ENCODE data around the gene WDR31.
"Not testable (repeated sequence)": the region's sequence is repeated elsewhere in the genome, so short reads cannot be mapped to it uniquely, and the experiment has no call there.

WDR31 gene

GRCh38 chr9:113368348-113368981 is 28.4 kb upstream of the WDR31 start:
- no peak for DNase-seq

- DNase-seq = not testable (repeated sequence)
Observed at GRCh38 chr9:113365652-113366051, 25.6 kb upstream of the WDR31 start.

GRCh38 chr9:113364951-113365350 is 24.9 kb upstream of the WDR31 start:
- DNase-seq = no peak

GRCh38 chr9:113363336-113363735 is 23.3 kb upstream of the WDR31 start:
- DNase-seq = no peak

- peak; percentile 32 for DNase-seq
Observed at GRCh38 chr9:113361304-113362018, 21.4 kb upstream of the WDR31 start.

- DNase-seq = no peak
Observed at GRCh38 chr9:113360242-113360842, 20.3 kb upstream of the WDR31 start.

- DNase-seq = no peak
Observed at GRCh38 chr9:113359385-113359784, 19.3 kb upstream of the WDR31 start.

- no peak for DNase-seq
Observed at GRCh38 chr9:113356686-113357292, 16.7 kb upstream of the WDR31 start.

- DNase-seq = no peak
Observed at GRCh38 chr9:113355040-113355596, 15.0 kb upstream of the WDR31 start.

- no peak for DNase-seq
Observed at GRCh38 chr9:113352411-113352810, 12.3 kb upstream of the WDR31 start.

GRCh38 chr9:113352006-113352405 is 11.9 kb upstream of the WDR31 start:
- DNase-seq = no peak

- peak; percentile 23 for DNase-seq
Observed at GRCh38 chr9:113350937-113351336, 10.9 kb upstream of the WDR31 start.

GRCh38 chr9:113350107-113350661 is 10.1 kb upstream of the WDR31 start:
- DNase-seq = no peak

- DNase-seq = no peak
Observed at GRCh38 chr9:113349445-113350094, 9.5 kb upstream of the WDR31 start, which contains the start of gene BSPRY. Gene BSPRY (plus strand): TSS chr9:113349541. CDS start chr9:113349580, 39 bp downstream.

- no peak for DNase-seq
Observed at GRCh38 chr9:113349066-113349444, 9.0 kb upstream of the WDR31 start.

- DNase-seq = no peak
Observed at GRCh38 chr9:113348437-113348836, 8.4 kb upstream of the WDR31 start.

- no peak for DNase-seq
Observed at GRCh38 chr9:113345671-113346070, 5.6 kb upstream of the WDR31 start.

- no peak for DNase-seq
Observed at GRCh38 chr9:113345190-113345589, 5.1 kb upstream of the WDR31 start.

GRCh38 chr9:113343732-113344231 is 3.7 kb upstream of the WDR31 start:
- DNase-seq = no peak

- DNase-seq = no peak
Observed at GRCh38 chr9:113341712-113342410, 1.8 kb upstream of the WDR31 start.

GRCh38 chr9:113337714-113338113 is 2.4 kb downstream of the WDR31 start:
- DNase-seq = no peak

- no peak for DNase-seq
Observed at GRCh38 chr9:113331780-113332179, 8.3 kb downstream of the WDR31 start.

Data from stimulated activated CD4-positive, alpha-beta T cell treated with anti-CD3 and anti-CD28 coated beads, Interleukin-4, amount 100 ng/mL, for 24 hours (primary cell).